AG09319 (cell line): ENCODE data around the gene MCTS1.

Experiments
- DNase-seq: peaks from one replicate; pipeline ENCODE4 v3.0.0-alpha.2; 2010; ENCODE audit warnings: low read depth; ENCODE audit errors: extremely low read depth
- CTCF ChIP-seq: IDR thresholded peaks from 2 replicates; pipeline ENCODE4 v1.5.1; 2011; ENCODE audit warnings: low read depth, mild to moderate bottlenecking, inconsistent platforms, low read length, moderate library complexity

MCTS1 gene

GRCh38 chrX:120585702-120586101 is 18.2 kb upstream of the MCTS1 start:
- no peak for DNase-seq
- TF ChIP-seq CTCF: no peak

GRCh38 chrX:120604361-120604782 is 471 bp downstream of the MCTS1 start:
- TF ChIP-seq CTCF: no peak
- no peak for DNase-seq

GRCh38 chrX:120612086-120612485 is 8.2 kb downstream of the MCTS1 start:
- no peak for DNase-seq
- TF ChIP-seq CTCF: no peak

GRCh38 chrX:120614816-120615215 is 10.9 kb downstream of the MCTS1 start:
- DNase-seq: no peak
- TF ChIP-seq CTCF: no peak

- DNase-seq: no peak
- no peak for TF ChIP-seq CTCF
These were observed 14.2 kb downstream of the MCTS1 start for GRCh38 chrX:120617996-120618630.

- no peak for TF ChIP-seq CTCF
- DNase-seq: no peak
These were observed 21.5 kb downstream of the MCTS1 start for GRCh38 chrX:120625371-120625770.

- DNase-seq: peak; percentile 77
- no peak for TF ChIP-seq CTCF
These were observed 26.0 kb downstream of the MCTS1 start, which contains the start of gene C1GALT1C1 for GRCh38 chrX:120629667-120630537. C1GALT1C1 (minus strand) TSS chrX:120630054; CDS start chrX:120627166, 2,888 bp downstream.
